ENCODE measurements around the gene LRIG1. TPM values are rescaled to one million over a fixed set of nuclear protein-coding genes. Genes with fewer than 3 reads are reported as not detected.

Gene LRIG1
- total RNA-seq, 1 donor = 14.1 TPM

- no peak overlapping the region for H2AFZ ChIP-seq (ENCODE audit: low read length)
- H3K4me1 ChIP-seq (ENCODE audit: insufficient read depth, low read length) = peaks cover 33% of the 10 kb centered on the region
- no peaks in the 10 kb centered on the region for H3K9me3 ChIP-seq (ENCODE audit: low read depth, low read length)
- H3K4me3 ChIP-seq (ENCODE audit: insufficient read depth, low read length) = no peak overlapping the region
- TF ChIP-seq CTCF (IDR thresholded peaks at IDR 0.05; ENCODE audit: extremely low read depth, low read depth, low read length) = no peak
- no peaks in the 10 kb centered on the region for H3K36me3 ChIP-seq (ENCODE audit: insufficient read depth, low read length)
- H3K27me3 ChIP-seq (ENCODE audit: insufficient read depth, low read length) = no peaks in the 10 kb centered on the region
- peak; percentile 80 for DNase-seq (ENCODE audit: insufficient read length, low spot score, missing footprints)
- peak overlapping the region; percentile 44 for H3K27ac ChIP-seq (ENCODE audit: low read depth, low read length)
- peak overlapping the region; percentile 14 for H3K4me2 ChIP-seq (ENCODE audit: insufficient read depth, low read length)
- H4K20me1 ChIP-seq (ENCODE audit: insufficient read depth, low read length) = no peaks in the 10 kb centered on the region
- H3K79me2 ChIP-seq (ENCODE audit: insufficient read depth, low read length) = no peaks in the 10 kb centered on the region
These were observed 69.3 kb downstream of the LRIG1 start for GRCh38 chr3:66431494-66431893.

- Histone ChIP-seq H3K9me3 (ENCODE audit: low read depth, low read length) (no peaks in the 10 kb centered on the region), H2AFZ (ENCODE audit: low read length) (no peak overlapping the region), H3K79me2 (ENCODE audit: insufficient read depth, low read length) (no peaks in the 10 kb centered on the region), H3K4me3 (ENCODE audit: insufficient read depth, low read length) (no peak overlapping the region), H3K27ac (ENCODE audit: low read depth, low read length) (peak overlapping the region; percentile 44), H3K4me2 (ENCODE audit: insufficient read depth, low read length) (peak overlapping the region; percentile 14), H3K27me3 (ENCODE audit: insufficient read depth, low read length) (no peaks in the 10 kb centered on the region), H4K20me1 (ENCODE audit: insufficient read depth, low read length) (no peaks in the 10 kb centered on the region), H3K36me3 (ENCODE audit: insufficient read depth, low read length) (no peaks in the 10 kb centered on the region), H3K4me1 (ENCODE audit: insufficient read depth, low read length) (peaks cover 33% of the 10 kb centered on the region)
- no peak for DNase-seq (ENCODE audit: insufficient read length, low spot score, missing footprints)
- TF ChIP-seq CTCF (IDR thresholded peaks at IDR 0.05; ENCODE audit: extremely low read depth, low read depth, low read length) = no peak
These were observed 69.9 kb downstream of the LRIG1 start for GRCh38 chr3:66430876-66431275.

DNA sequence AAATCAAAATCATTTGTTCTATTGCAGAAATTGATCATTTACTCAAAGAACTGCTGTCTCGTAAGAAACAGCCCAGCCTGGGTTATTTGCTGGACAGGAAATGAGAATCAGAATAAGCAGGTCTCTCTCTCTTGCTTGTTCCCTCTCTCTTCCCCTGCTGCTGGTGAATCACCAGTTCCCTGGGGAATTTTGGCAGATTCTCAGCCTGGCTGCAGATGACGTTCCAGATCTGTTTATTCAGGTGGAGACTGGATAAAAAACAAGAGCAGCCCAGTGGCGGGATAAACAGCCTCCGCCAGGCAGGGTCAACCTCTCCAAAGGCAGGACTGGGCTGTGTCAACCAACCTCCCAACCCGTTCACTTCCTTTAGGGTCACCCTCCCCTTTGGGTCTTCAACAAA is 72.1 kb downstream of the LRIG1 start:
- Histone ChIP-seq H4K20me1 (ENCODE audit: insufficient read depth, low read length) (no peaks in the 10 kb centered on the region), H2AFZ (ENCODE audit: low read length) (peak overlapping the region; percentile 62), H3K4me2 (ENCODE audit: insufficient read depth, low read length) (peak overlapping the region; percentile 68), H3K36me3 (ENCODE audit: insufficient read depth, low read length) (no peaks in the 10 kb centered on the region), H3K9me3 (ENCODE audit: low read depth, low read length) (no peaks in the 10 kb centered on the region), H3K4me3 (ENCODE audit: insufficient read depth, low read length) (peak overlapping the region; percentile 18), H3K79me2 (ENCODE audit: insufficient read depth, low read length) (no peaks in the 10 kb centered on the region), H3K4me1 (ENCODE audit: insufficient read depth, low read length) (peaks cover 39% of the 10 kb centered on the region), H3K27ac (ENCODE audit: low read depth, low read length) (peak overlapping the region; percentile 77), H3K27me3 (ENCODE audit: insufficient read depth, low read length) (no peaks in the 10 kb centered on the region)
- peak; percentile 93 for DNase-seq (ENCODE audit: insufficient read length, low spot score, missing footprints)
- no peak for TF ChIP-seq CTCF (IDR thresholded peaks at IDR 0.05; ENCODE audit: extremely low read depth, low read depth, low read length)

- peak overlapping the region; percentile 77 for H3K27ac ChIP-seq (ENCODE audit: low read depth, low read length)
- H3K9me3 ChIP-seq (ENCODE audit: low read depth, low read length) = no peaks in the 10 kb centered on the region
- no peak for TF ChIP-seq CTCF (IDR thresholded peaks at IDR 0.05; ENCODE audit: extremely low read depth, low read depth, low read length)
- H3K4me3 ChIP-seq (ENCODE audit: insufficient read depth, low read length) = no peak overlapping the region
- no peaks in the 10 kb centered on the region for H3K79me2 ChIP-seq (ENCODE audit: insufficient read depth, low read length)
- H3K27me3 ChIP-seq (ENCODE audit: insufficient read depth, low read length) = no peaks in the 10 kb centered on the region
- peak overlapping the region; percentile 68 for H3K4me2 ChIP-seq (ENCODE audit: insufficient read depth, low read length)
- H3K36me3 ChIP-seq (ENCODE audit: insufficient read depth, low read length) = no peaks in the 10 kb centered on the region
- peaks cover 39% of the 10 kb centered on the region for H3K4me1 ChIP-seq (ENCODE audit: insufficient read depth, low read length)
- H4K20me1 ChIP-seq (ENCODE audit: insufficient read depth, low read length) = no peaks in the 10 kb centered on the region
- no peak for DNase-seq (ENCODE audit: insufficient read length, low spot score, missing footprints)
- no peak overlapping the region for H2AFZ ChIP-seq (ENCODE audit: low read length)
These were observed 72.8 kb downstream of the LRIG1 start for GRCh38 chr3:66427951-66428474.

Data from osteoblast (primary cell).